Measurements from ENCODE around the gene TMPRSS9. TPM values are rescaled to one million over a fixed set of nuclear protein-coding genes. Genes with fewer than 3 reads are reported as not detected.

TMPRSS9 gene
- total and polyA plus RNA-seq, 8 donors = 1.1 TPM; not detected in 7

GRCh38 chr19:2357279-2358206 is 2.5 kb upstream of the TMPRSS9 start:
- H3K27me3 ChIP-seq = peaks cover 0 to 45% (median 21%) of the 10 kb centered on the region in 3 donors
- intact Hi-C loops (cut with DNase I; ENCODE audit: low total_unique reads) = no loop called here
- H3K4me1 ChIP-seq = peaks cover 0 to 11% (median 4%) of the 10 kb centered on the region in 4 donors
- WGBS, 5 donors = 95 to 100% (median 96%) methylated on average over 3 of the region's 3 CpGs
- TF ChIP-seq EP300 (IDR thresholded peaks at IDR 0.05) = no peak
- no peak for TF ChIP-seq POLR2AphosphoS5 (IDR thresholded peaks at IDR 0.05)
- no peak for TF ChIP-seq POLR2A (IDR thresholded peaks at IDR 0.05)
- TF ChIP-seq, protein P1, sequence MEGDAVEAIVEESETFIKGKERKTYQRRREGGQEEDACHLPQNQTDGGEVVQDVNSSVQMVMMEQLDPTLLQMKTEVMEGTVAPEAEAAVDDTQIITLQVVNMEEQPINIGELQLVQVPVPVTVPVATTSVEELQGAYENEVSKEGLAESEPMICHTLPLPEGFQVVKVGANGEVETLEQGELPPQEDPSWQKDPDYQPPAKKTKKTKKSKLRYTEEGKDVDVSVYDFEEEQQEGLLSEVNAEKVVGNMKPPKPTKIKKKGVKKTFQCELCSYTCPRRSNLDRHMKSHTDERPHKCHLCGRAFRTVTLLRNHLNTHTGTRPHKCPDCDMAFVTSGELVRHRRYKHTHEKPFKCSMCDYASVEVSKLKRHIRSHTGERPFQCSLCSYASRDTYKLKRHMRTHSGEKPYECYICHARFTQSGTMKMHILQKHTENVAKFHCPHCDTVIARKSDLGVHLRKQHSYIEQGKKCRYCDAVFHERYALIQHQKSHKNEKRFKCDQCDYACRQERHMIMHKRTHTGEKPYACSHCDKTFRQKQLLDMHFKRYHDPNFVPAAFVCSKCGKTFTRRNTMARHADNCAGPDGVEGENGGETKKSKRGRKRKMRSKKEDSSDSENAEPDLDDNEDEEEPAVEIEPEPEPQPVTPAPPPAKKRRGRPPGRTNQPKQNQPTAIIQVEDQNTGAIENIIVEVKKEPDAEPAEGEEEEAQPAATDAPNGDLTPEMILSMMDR (IDR thresholded peaks at IDR 0.05) = no peak
- DNase-seq = no peak
- H3K4me3 ChIP-seq = no peak overlapping the region
- H3K9me3 ChIP-seq = no peaks in the 10 kb centered on the region
- H3K36me3 ChIP-seq = peaks cover 12 to 34% (median 27%) of the 10 kb centered on the region in 4 donors
- H3K27ac ChIP-seq = no peak overlapping the region

- intact Hi-C loops (cut with DNase I; ENCODE audit: low total_unique reads) = no loop called here
- Histone ChIP-seq H3K36me3 (peaks cover 4 to 23% (median 16%) of the 10 kb centered on the region in 4 donors), H3K4me1 (peaks cover 0 to 11% (median 4%) of the 10 kb centered on the region in 4 donors), H3K9me3 (no peaks in the 10 kb centered on the region), H3K27me3 (peaks cover 0 to 56% (median 27%) of the 10 kb centered on the region in 3 donors), H3K4me3 (no peak overlapping the region), H3K27ac (no peak overlapping the region)
- no peak for DNase-seq
- TF ChIP-seq, protein P1 (IDR thresholded peaks at IDR 0.05) = no peak
- TF ChIP-seq POLR2A (IDR thresholded peaks at IDR 0.05) (no peak), POLR2AphosphoS5 (IDR thresholded peaks at IDR 0.05) (no peak), EP300 (IDR thresholded peaks at IDR 0.05) (no peak)
- WGBS, 5 donors = 67 to 80% (median 73%) methylated on average over 28 of the region's 28 CpGs
Measured at GRCh38 chr19:2358548-2359173, 1.4 kb upstream of the TMPRSS9 start.

- WGBS, 5 donors = 38 to 53% (median 41%) methylated on average over 9 to 11 of the region's 11 CpGs
Measured at GRCh38 chr19:2360833-2361232, 768 bp downstream of the TMPRSS9 start.

More at GRCh38 chr19:2360833-2361232, 768 bp downstream of the TMPRSS9 start:
- TF ChIP-seq EP300 (IDR thresholded peaks at IDR 0.05) (no peak), POLR2A (IDR thresholded peaks at IDR 0.05) (no peak)
- TF ChIP-seq, protein P1 (IDR thresholded peaks at IDR 0.05) = no peak
- intact Hi-C loops (cut with DNase I; ENCODE audit: low total_unique reads) = no loop called here
- Histone ChIP-seq H3K27ac (no peak overlapping the region), H3K36me3 (peaks cover 0 to 2% (median 0%) of the 10 kb centered on the region in 4 donors), H3K4me3 (no peak overlapping the region), H3K27me3 (peaks cover 0 to 76% (median 36%) of the 10 kb centered on the region in 3 donors), H3K4me1 (peaks cover 0 to 11% (median 4%) of the 10 kb centered on the region in 4 donors), H3K9me3 (no peaks in the 10 kb centered on the region)
- DNase-seq = no peak
